ENCODE data around the gene FXYD2. TPM values are rescaled to one million over a fixed set of nuclear protein-coding genes. Genes with fewer than 3 reads are reported as not detected.
A peak's percentile ranks its signal among the peaks of the same experiment; 100 is the strongest.

FXYD2 gene
- total and polyA plus RNA-seq, 2 of the 13 experiments (the other 11 are each of a cell fraction or from before 2014, with no cell fraction given) = 45.9 to 106 TPM

- TF ChIP-seq ZNF318 (CRISPR knock-in tag; IDR thresholded peaks at IDR 0.05) (no peak), ZNF883 (CRISPR knock-in tag; IDR thresholded peaks at IDR 0.05; ENCODE audit: not compliant biosample characterization) (no peak), ZNF761 (CRISPR knock-in tag; conservative IDR thresholded peaks at IDR 0.05) (peak; percentile 66; the same call in 1 of the 2 replicates), HMGA1 (CRISPR knock-in tag; conservative IDR thresholded peaks at IDR 0.05) (no peak), ZMAT3 (CRISPR knock-in tag; conservative IDR thresholded peaks at IDR 0.05) (no peak), CSRNP2 (CRISPR knock-in tag; conservative IDR thresholded peaks at IDR 0.05; ENCODE audit: low read depth) (no peak), PBX3 (CRISPR knock-in tag; IDR thresholded peaks at IDR 0.05; ENCODE audit: borderline replicate concordance) (no peak), ZBTB44 (CRISPR knock-in tag; IDR thresholded peaks at IDR 0.05) (no peak), NFATC3 (CRISPR knock-in tag; IDR thresholded peaks at IDR 0.05) (no peak), DNMT1 (CRISPR knock-in tag; IDR thresholded peaks at IDR 0.05) (no peak)
Measured at GRCh38 chr11:117824571-117825537, at the start of gene FXYD2 (continued).

All from HepG2 (cell line).